HG03108 (cell line): ENCODE data around the gene FRAS1.
"Not testable (repeated sequence)": the region's sequence is repeated elsewhere in the genome, so short reads cannot be mapped to it uniquely, and the experiment has no call there.

ENCODE experiments used
- ATAC-seq: cut with Tn5 transposase; IDR thresholded peaks from one replicate; pipeline ENCODE4 v1.9.1; 2021; ENCODE audit warnings: moderate library complexity; ENCODE audit not compliant: unreplicated experiment

The FRAS1 gene

DNA sequence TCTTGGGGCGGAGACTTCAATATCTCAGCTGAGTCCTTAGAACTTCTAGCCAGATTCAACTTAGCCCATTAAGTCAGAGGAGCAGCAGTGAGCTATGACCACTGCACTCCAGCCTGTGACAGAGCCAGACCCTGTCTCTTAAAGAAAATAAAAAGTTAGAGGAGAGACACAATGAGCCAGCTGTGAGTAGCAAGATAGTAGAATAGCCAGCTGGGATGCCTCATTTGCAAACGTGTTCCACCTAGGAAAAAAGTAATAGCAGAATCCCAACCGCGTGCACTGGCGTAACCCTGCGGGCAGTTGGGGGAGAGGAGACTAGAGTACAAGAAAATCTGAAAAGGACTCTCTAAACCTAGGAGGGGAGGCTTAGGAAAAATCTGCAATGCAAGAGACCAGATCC, 361.3 kb downstream of the FRAS1 start:
- ATAC-seq: no peak

GRCh38 chr4:78423790-78424189, 366.7 kb downstream of the FRAS1 start:
- ATAC-seq: no peak

DNA sequence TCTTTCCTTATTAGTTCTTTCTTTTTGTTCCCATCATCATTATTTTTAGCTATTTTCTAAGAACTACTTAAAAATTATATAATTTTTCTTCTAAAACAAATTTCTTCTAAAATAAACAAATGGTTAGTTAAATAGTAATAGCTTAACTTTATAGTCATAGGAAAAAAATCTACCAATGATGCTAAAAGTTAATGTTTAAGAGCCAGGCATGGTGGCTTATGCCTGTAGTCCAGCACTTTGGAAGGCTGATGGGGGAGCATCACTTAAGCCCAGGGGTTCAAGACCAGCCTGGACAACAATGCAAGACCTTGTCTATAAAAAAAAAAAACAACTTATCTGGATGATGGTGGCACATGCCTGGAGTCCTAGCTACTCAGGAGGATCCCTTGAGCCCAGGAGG, 367.3 kb downstream of the FRAS1 start:
- ATAC-seq: no peak

DNA sequence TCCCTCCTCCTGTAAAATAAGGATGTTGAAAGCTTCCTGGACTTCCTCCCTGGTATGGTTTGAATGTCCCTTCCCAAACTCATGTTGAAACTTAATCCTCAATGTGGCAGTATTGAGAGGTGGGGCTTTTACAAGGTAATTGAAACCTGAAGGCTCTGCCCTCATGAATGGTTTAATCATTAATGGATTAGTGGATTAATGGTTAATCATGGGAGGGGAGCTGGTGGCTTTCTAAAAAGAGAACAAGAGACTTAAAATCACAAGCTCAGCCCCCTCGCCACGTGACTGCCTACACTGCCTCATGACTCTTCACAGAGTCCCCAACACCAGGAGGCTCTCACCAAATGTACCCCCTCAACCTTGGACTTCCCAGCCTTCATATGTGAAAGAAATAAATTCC, 369.8 kb downstream of the FRAS1 start:
- no peak for ATAC-seq

DNA sequence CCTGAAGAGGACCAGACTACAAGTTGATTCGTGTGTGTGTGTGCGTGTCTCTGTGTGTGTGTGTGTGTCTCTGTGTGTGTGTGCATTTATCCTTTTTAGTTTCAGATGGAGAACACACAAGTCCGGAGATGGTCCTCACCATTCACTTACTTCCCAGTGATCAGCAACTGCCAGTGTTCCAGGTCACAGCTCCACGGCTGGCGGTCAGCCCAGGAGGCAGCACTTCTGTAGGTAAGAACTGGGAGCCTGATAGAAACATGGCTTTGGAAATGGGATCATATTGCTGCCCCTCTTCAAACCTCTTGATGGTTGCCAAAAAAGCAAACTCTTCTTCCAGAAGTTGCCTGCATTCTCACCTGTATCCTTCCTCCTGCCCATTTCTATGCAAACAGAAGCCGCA, 371.9 kb downstream of the FRAS1 start:
- no peak for ATAC-seq

DNA sequence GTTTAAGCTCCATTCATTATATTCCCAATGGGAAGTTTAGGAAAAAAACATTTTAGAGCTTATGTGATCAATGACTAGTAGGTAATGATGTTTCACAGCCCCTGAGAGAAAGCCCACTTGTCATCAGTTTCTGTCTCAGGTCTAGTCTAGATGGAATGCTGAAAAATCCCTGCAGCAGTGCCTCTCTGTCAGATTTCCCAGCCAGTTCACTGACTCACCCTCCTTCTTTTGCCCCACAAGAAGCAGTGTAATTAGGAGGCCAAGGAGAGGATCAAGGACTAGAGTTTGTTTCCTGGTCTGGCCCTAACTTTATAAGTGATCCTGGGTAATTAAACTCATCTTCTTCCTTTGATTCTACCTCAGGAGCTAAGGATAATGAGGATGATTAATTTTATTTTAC, 375.8 kb downstream of the FRAS1 start:
- no peak for ATAC-seq

DNA sequence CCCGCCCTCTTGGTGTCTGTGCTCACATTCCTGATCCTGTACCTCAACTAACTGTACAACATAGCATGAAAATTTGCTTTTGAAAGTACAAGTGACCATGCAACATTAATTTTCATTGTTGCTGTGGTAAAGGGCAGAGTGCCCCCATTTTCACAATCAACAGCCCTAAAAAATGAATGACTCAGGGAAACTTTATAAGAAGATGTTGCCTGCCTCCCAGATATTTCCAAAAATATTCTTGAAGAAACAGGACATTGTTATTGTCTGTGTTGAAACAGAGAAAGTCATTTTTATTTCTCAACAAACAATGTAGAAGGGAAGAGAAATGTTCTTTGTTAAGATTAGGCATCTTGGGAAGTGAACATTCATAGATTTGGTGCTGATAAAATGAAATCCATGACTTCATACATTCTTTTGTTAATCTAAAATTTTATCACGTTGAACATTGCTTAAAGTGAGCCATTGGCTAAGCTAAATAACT, 380.5 kb downstream of the FRAS1 start:
- ATAC-seq: no peak

- ATAC-seq: no peak
Observed at GRCh38 chr4:78439328-78439727, 382.2 kb downstream of the FRAS1 start.

GRCh38 chr4:78441756-78442155, 384.6 kb downstream of the FRAS1 start:
- no peak for ATAC-seq

DNA sequence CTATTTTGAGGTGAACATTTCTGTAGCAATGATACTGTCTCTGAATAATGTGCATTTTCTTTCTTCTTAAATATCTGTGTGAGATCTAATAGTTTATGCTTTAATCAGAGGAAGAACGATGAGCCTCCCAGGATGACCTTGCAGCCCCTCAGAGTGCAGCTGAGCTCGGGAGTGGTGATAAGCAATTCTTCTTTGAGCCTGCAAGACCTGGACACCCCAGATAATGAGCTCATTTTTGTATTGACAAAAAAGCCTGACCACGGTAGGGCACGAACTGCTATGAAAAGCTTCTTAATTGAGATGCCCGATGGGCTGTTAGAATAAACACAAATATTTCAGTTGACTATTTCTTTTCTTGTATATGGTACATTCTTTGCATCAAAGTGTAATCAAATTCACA, 389.5 kb downstream of the FRAS1 start:
- no peak for ATAC-seq

DNA sequence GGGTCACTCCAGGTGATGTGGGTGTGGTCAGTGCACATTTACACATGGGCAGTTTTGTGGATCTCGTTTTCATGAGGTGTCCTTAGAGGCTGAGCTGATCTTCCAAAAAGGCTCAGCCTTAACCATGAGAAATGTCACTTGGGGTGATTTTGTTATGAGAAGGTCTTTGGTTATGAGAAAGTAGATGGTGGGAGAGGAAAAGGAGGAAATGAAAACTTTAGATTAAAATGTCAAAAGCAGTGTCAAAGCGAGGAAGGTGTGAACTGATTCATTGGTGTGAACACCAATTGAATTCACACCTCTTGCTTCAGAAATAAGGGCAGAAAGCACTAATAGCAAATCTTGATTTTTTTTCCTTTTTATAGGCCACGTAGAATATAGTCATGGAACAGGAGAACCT, 394.3 kb downstream of the FRAS1 start:
- ATAC-seq: no peak

DNA sequence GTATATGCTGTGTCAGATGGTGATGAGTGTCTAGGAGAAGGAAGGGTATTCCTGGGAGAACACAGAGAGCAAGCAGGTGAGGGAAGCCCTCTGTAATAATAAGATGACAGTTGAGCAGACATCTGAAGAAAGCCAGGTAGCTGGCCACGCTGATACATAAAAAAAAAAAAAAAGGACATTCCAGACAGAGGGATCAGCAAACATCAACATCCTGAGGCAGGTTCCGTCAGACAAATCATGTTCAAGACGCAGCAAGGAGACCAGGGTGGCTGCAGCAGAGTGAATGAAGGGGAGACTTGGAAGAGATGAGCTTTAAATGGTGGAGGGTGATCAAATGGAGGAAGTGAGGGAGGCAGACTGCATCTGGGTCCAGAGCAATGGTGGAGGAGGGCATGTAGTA, 396.9 kb downstream of the FRAS1 start:
- no peak for ATAC-seq

DNA sequence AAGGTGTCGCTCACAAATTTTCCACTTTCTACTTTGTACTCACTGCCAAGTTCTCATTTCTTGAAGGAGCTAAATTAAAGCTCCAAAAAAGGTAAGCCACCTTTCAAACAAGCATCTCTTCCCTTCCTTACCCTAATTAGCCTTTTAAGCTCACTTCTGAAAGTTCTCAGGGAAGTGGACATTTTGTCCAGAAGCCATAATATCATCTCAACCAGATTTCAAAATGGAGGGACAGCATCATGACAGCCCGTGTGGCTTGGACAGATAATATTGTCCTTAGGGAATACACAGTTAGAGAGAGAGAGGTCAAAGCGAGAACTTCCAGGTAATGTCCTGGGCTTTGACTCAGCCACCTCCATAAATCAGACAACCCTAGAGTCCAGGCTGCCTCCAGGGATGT, 400.6 kb downstream of the FRAS1 start:
- ATAC-seq: no peak

DNA sequence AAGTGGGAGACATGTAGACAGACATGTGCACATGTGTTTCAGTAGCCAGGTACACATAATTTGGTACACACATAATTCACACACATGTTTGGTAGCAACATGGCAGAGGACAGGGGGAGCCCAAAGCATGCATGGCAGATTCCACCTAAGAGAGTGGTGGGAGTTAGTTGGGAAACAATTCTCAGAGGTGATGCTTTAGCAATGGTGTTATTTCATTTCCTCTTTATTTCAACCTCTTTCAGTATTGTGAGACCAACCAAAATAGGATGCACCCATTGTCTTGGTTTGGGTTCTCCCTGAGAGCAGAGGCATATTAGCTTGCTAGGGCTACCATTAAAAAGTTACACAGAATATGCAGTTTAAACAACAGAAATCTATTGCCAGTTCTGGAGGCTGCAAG, 402.2 kb downstream of the FRAS1 start:
- ATAC-seq: no peak

GRCh38 chr4:78460368-78460767, 403.2 kb downstream of the FRAS1 start:
- no peak for ATAC-seq

- ATAC-seq: no peak
Observed at GRCh38 chr4:78464265-78464664, 407.1 kb downstream of the FRAS1 start.

DNA sequence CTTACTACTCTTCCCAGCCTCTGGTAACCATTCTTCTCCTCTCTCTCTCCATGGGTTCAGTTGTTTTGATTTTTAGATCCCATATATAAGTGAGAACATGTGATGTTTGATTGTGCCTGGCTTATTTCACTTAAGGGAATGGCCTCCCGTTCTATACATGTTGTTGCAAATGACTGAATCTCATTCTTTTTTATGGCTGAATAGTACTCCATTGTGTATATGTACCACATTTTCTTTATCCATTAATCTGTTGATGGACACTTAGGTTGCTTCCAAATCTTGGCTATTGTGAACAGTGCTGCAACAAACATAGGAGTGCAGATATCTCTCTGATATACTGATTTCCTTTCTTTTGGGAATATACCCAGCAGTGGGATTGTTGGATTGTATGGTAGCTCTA, 410.1 kb downstream of the FRAS1 start:
- ATAC-seq: not testable (repeated sequence)

DNA sequence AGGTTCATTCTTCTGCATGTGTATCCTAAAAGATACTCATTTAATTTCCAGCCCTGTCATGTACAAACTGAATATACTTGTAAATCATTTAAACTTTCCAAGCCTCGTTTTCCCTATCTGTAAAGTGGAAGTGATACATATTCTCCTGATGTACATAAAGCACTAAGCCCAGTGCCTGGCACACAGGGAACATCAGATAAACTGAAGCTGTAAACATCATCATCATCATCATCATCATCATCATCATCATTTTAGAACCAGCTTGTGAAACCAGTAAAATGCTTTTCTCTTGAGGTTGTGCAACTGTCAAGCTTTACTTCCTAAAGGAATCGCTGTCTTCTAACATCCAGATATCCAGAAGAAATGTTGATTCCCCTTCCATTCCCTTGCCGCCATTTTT, 411.1 kb downstream of the FRAS1 start:
- no peak for ATAC-seq

GRCh38 chr4:78476108-78476704, 419.1 kb downstream of the FRAS1 start:
- no peak for ATAC-seq

- ATAC-seq: no peak
Observed at GRCh38 chr4:78477276-78477675, 420.2 kb downstream of the FRAS1 start.

DNA sequence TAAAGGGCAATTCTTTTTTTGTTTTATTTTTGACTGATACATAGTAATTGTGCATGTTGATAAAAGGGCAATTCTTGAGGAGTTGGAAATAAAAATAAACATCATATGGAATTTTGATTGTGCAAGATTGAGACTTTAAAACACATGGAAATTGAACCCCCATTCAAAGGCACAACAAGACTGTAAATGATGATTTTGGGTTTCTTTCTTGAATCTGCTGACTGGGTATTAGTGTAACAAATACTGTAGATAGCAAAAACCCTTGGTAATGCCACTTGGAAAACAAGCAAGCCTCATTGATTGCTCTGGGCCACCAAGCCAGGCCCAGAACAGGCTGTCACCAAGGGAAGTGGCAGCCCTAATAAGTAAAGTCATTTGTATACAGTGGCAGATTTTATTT, 421.4 kb downstream of the FRAS1 start:
- no peak for ATAC-seq

- no peak for ATAC-seq
Observed at GRCh38 chr4:78480286-78480685, 423.2 kb downstream of the FRAS1 start.

DNA sequence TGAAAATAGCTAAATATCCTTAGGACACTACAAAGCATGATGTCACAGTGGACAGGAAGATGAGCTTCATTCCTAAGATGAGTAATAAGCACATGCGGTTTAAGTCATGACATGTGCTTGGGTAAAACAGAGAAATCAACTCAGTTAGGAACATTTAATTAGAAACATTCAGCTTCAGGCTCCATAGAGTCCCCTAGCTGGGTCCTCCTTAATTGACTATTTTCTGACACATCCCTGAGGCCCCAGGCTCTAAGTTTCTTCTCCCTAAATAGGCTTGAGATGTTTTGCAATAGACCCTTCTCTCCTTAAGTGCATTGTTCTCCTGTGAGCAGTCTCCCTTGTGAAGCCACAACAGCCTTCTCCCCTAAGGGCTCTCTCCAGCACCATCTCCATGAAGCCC, 424.1 kb downstream of the FRAS1 start:
- no peak for ATAC-seq
